ENCODE data around the gene EML1.

EML1 gene

DNA sequence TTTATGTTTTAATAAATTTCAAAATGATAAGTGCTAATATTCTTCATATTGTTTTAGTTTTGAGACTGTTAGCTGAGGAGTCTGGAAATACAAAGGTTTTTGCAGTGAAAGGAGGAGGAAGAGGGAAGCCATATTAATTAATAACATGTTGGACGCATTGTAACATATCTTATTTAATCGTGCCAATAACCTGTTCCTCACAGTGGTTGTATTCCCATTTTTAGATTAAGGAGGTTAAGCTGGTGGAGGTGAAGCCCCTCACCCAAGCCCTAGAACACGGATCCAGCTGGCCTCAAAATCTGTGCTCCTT lies 92.4 kb downstream of the EML1 start:
- no peak for TF ChIP-seq CTCF (IDR thresholded peaks at IDR 0.05; ENCODE audit: borderline replicate concordance, control extremely low read depth, extremely low read depth, insufficient read depth, missing control alignments)
- in situ Hi-C loops (cut with MboI; ENCODE audit: low sequenced_read_pairs, unreplicated experiment), result loop anchor here (10.0 kb wide), 2 partner anchors 161 to 361 kb away; no protein-coding TSS in a partner anchor
- no peak for DNase-seq (ENCODE audit: low spot score)

DNA sequence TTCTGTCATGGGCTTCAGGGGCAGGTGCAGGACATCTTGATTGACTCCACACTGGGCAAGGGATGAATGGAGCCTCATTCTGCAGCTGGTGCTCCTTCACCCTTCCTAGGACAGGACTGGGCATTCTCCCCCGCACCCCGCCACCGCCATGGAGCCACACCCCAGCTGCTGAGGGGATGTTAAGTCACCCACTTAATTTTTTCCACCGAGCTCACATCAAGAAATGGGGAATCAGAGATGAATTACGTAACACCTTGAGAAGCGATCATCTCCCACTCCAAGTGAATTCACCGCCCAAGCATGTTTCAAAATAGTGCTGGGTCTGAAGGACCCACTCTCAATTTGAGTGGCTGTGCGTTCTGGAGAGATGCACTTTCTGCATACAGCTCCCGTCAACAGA lies 94.2 kb downstream of the EML1 start:
- TF ChIP-seq CTCF (IDR thresholded peaks at IDR 0.05; ENCODE audit: borderline replicate concordance, control extremely low read depth, extremely low read depth, insufficient read depth, missing control alignments), result no peak
- no peak for DNase-seq (ENCODE audit: low spot score)
- in situ Hi-C loops (cut with MboI; ENCODE audit: low sequenced_read_pairs, unreplicated experiment), result loop anchor here (10.0 kb wide), 2 partner anchors 163 to 363 kb away; no protein-coding TSS in a partner anchor

- no peak for TF ChIP-seq CTCF (IDR thresholded peaks at IDR 0.05; ENCODE audit: borderline replicate concordance, control extremely low read depth, extremely low read depth, insufficient read depth, missing control alignments)
- in situ Hi-C loops (cut with MboI; ENCODE audit: low sequenced_read_pairs, unreplicated experiment), result loop anchor here (10.0 kb wide), 2 partner anchors 163 to 363 kb away; no protein-coding TSS in a partner anchor
Observed at GRCh38 chr14:99888149-99888548, 94.9 kb downstream of the EML1 start.

DNA sequence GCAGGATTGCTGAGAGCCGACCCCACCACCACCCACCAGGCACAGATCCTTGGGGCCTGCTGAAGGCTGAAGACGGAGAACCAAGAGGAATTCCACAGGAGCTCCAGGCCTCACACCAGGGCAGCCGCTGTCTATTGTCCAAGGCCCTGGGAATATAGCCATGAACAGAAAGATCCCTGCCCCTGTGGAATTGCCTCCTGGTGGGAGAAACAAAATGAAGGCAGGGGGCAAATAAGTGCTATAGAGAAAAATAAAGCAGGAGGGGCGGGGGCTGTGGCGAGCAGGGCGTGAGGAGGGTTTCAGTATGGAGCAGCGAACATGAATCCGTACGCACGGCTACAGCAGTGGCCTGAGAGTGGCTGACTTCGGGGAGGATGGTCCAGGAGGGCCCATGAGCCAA lies 96.1 kb downstream of the EML1 start:
- TF ChIP-seq CTCF (IDR thresholded peaks at IDR 0.05; ENCODE audit: borderline replicate concordance, control extremely low read depth, extremely low read depth, insufficient read depth, missing control alignments), result no peak
- in situ Hi-C loops (cut with MboI; ENCODE audit: low sequenced_read_pairs, unreplicated experiment), result loop anchor here (10.0 kb wide), 2 partner anchors 164 to 364 kb away; no protein-coding TSS in a partner anchor
- DNase-seq (ENCODE audit: low spot score), result no peak

More at GRCh38 chr14:99888149-99888548, 94.9 kb downstream of the EML1 start:
- no peak for DNase-seq (ENCODE audit: low spot score)

- in situ Hi-C loops (cut with MboI; ENCODE audit: low sequenced_read_pairs, unreplicated experiment), result no loop called here
- no peak for DNase-seq (ENCODE audit: low spot score)
- TF ChIP-seq CTCF (IDR thresholded peaks at IDR 0.05; ENCODE audit: borderline replicate concordance, control extremely low read depth, extremely low read depth, insufficient read depth, missing control alignments), result no peak
Observed at GRCh38 chr14:99891266-99891665, 98.1 kb downstream of the EML1 start.

GRCh38 chr14:99891900-99892299 lies 98.7 kb downstream of the EML1 start:
- no peak for TF ChIP-seq CTCF (IDR thresholded peaks at IDR 0.05; ENCODE audit: borderline replicate concordance, control extremely low read depth, extremely low read depth, insufficient read depth, missing control alignments)
- in situ Hi-C loops (cut with MboI; ENCODE audit: low sequenced_read_pairs, unreplicated experiment), result no loop called here
- peak; percentile 37 for DNase-seq (ENCODE audit: low spot score)

GRCh38 chr14:99892406-99892805 lies 99.2 kb downstream of the EML1 start:
- no peak for TF ChIP-seq CTCF (IDR thresholded peaks at IDR 0.05; ENCODE audit: borderline replicate concordance, control extremely low read depth, extremely low read depth, insufficient read depth, missing control alignments)
- in situ Hi-C loops (cut with MboI; ENCODE audit: low sequenced_read_pairs, unreplicated experiment), result no loop called here
- no peak for DNase-seq (ENCODE audit: low spot score)
